ENCODE data around the gene PRR36. TPM values are rescaled to one million over a fixed set of nuclear protein-coding genes. Genes with fewer than 3 reads are reported as not detected.
A peak's percentile ranks its signal among the peaks of the same experiment; 100 is the strongest.

PRR36 gene
- total RNA-seq, 1 experiment from 2014 or later, result 21.9 TPM

- ATAC-seq (no peak), DNase-seq (ENCODE audit: low spot score) (no peak)
- Mint-ChIP-seq H3K36me3 (no peaks in the 10 kb centered on the region), H3K9me3 (no peaks in the 10 kb centered on the region), H3K27ac (no peak overlapping the region), H3K4me3 (no peak overlapping the region), H3K27me3 (ENCODE audit: low read depth) (peaks cover 2% of the 10 kb centered on the region; the same call in 1 of the 2 replicates), H3K4me1 (peaks cover 3% of the 10 kb centered on the region; the same call in 1 of the 2 replicates)
- ChIA-PET POLR2A (interaction anchor here (0.7 kb wide), 1 partner anchor 551 kb away, joined by 4 read pairs; no protein-coding TSS in a partner anchor), CTCF (interaction anchor here (0.7 to 1.5 kb wide), 6 partner anchors 11 to 329 kb away, joined by 3 to 5 read pairs (median 4); partner anchors contain the start of gene SNAPC2)
- TF ChIP-seq ATF3 (CRISPR knock-in tag; conservative IDR thresholded peaks at IDR 0.05) (no peak), STAT6 (CRISPR knock-in tag; conservative IDR thresholded peaks at IDR 0.05; ENCODE audit: low read depth) (no peak), ZBTB21 (CRISPR knock-in tag; IDR thresholded peaks at IDR 0.05; ENCODE audit: borderline replicate concordance) (no peak), IRF1 (CRISPR knock-in tag; IDR thresholded peaks at IDR 0.05) (no peak), NFYB (CRISPR knock-in tag; conservative IDR thresholded peaks at IDR 0.05; ENCODE audit: low read depth) (no peak), FOXP4 (CRISPR knock-in tag; IDR thresholded peaks at IDR 0.05) (no peak)
These were observed 23.1 kb upstream of the PRR36 start for GRCh38 chr19:7897292-7897691.

GRCh38 chr19:7895565-7895964, 21.4 kb upstream of the PRR36 start:
- H3K4me3 Mint-ChIP-seq, result no peak overlapping the region
- peak overlapping the region; percentile 38; the same call in 1 of the 2 replicates for H3K27ac Mint-ChIP-seq
- no peaks in the 10 kb centered on the region for H3K36me3 Mint-ChIP-seq
- DNase-seq (ENCODE audit: low spot score) (no peak), ATAC-seq (no peak)
- H3K27me3 Mint-ChIP-seq (ENCODE audit: low read depth), result peaks cover 11% of the 10 kb centered on the region
- CTCF ChIA-PET, result no interaction called here
- POLR2A ChIA-PET, result no interaction called here
- H3K9me3 Mint-ChIP-seq, result no peaks in the 10 kb centered on the region
- H3K4me1 Mint-ChIP-seq, result peaks cover 3% of the 10 kb centered on the region; the same call in 1 of the 2 replicates
- TF ChIP-seq AFF4 (CRISPR knock-in tag; IDR thresholded peaks at IDR 0.05; ENCODE audit: borderline replicate concordance) (no peak), IRF1 (CRISPR knock-in tag; IDR thresholded peaks at IDR 0.05) (no peak), SMAD4 (CRISPR knock-in tag; IDR thresholded peaks at IDR 0.05) (no peak), E2F1 (CRISPR knock-in tag; IDR thresholded peaks at IDR 0.05) (no peak), ZNF219 (CRISPR knock-in tag; IDR thresholded peaks at IDR 0.05; ENCODE audit: borderline replicate concordance) (no peak), RORB (CRISPR knock-in tag; IDR thresholded peaks at IDR 0.05) (no peak), ZNF512 (CRISPR knock-in tag; IDR thresholded peaks at IDR 0.05; ENCODE audit: borderline replicate concordance) (no peak), ZBTB21 (CRISPR knock-in tag; IDR thresholded peaks at IDR 0.05; ENCODE audit: borderline replicate concordance) (no peak), ZNF263 (CRISPR knock-in tag; IDR thresholded peaks at IDR 0.05; ENCODE audit: low read depth) (no peak), SMAD3 (CRISPR knock-in tag; IDR thresholded peaks at IDR 0.05; ENCODE audit: borderline replicate concordance) (no peak), MXD4 (CRISPR knock-in tag; IDR thresholded peaks at IDR 0.05; ENCODE audit: borderline replicate concordance) (no peak), NFATC4 (CRISPR knock-in tag; IDR thresholded peaks at IDR 0.05) (no peak), ZNF281 (CRISPR knock-in tag; IDR thresholded peaks at IDR 0.05) (no peak)
